Measurements from ENCODE around the gene PTH1R.
"Not testable (repeated sequence)": the region's sequence is repeated elsewhere in the genome, so short reads cannot be mapped to it uniquely, and the experiment has no call there.

Gene PTH1R

DNA sequence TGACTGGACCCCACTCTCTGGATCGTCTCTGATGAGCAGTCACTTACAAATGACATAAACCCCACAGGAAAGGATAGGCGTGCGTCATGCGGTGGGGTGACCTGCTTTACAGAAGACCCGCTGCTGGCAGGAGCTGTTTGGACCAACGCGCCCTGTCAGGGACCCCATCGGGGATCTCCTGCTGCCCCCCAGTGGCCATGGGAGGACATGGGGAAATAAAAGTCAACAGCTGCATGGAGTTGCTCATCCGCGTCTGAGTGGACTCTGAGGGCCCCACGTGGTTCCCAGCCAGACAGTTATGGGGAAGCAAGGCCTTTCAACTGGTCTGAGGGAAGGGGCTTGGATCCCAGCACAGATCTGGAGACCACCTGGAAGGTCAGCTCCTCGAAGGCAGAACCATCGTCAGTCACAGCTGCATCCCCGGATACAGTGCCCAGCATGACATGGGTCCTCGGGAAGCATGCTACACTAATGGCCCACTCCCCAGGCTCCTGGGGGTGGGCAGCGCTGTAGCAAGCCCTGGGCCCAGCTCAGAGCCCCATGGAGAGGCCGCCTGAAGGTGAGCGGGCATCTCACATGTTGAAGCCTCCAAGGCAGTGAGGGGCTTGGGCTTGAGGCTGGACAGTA, 32.1 kb downstream of the PTH1R start:
- peak; percentile 82 for DNase-seq (ENCODE audit: low read depth, low spot score)
- TF ChIP-seq CTCF (IDR thresholded peaks at IDR 0.05; ENCODE audit: low read depth, low read length) = peak; percentile 87
- in situ Hi-C loops (cut with HindIII; ENCODE audit: low sequenced_read_pairs) = no loop called here
- no peak overlapping the region for H3K4me3 ChIP-seq (ENCODE audit: low read depth, low read length)

DNA sequence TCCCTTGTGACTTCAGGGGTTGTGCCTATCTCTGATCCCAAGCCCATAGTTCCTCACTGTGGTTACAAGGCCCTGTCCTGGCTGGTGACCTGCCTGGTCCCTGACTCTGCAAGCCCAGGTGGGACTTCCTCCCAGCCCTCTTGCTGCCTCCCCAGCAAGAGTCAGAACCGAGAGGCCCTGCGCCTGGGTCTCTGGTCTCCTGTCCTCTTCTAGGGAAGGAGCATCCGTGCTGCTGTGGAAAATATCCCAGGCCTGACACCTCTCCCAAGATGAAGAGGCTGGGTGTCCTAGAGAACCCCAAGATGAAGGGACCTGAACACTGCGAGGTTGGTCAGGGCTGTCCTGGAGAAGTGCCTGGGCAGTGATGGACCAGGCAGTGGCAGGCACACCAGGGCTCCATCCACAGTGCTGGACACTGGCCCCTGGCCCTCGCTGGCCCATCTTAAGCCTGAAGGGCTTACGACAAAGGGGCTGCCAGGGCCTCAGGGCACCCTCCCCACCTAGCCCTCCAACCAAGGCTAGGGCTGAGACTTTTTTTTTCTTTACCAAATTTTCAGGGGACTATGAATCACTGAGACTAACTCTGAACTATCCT, 32.7 kb downstream of the PTH1R start:
- no peak for DNase-seq (ENCODE audit: low read depth, low spot score)
- in situ Hi-C loops (cut with HindIII; ENCODE audit: low sequenced_read_pairs) = no loop called here
- TF ChIP-seq CTCF (IDR thresholded peaks at IDR 0.05; ENCODE audit: low read depth, low read length) = no peak
- H3K4me3 ChIP-seq (ENCODE audit: low read depth, low read length) = no peak overlapping the region

DNA sequence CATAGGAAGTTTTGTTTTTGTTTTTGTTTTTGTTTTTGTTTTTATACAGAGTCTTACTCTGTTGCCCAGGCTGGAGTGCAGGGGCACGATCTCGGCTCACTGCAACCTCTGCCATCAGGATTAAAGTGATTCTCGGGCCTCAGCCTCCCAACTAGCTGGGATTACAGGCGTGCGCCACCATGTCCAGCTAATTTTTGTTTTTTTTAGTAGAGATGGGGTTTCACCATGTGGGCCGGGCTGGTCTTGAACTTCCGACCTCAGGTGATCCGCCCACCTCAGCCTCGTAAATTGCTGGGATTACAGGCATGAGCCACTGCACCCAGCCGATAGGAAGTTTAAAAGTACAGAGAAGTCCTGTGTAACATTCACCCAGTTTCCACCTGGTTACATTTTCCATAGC, 33.4 kb downstream of the PTH1R start:
- in situ Hi-C loops (cut with HindIII; ENCODE audit: low sequenced_read_pairs); DNase-seq (ENCODE audit: low read depth, low spot score): not testable (repeated sequence)

DNA sequence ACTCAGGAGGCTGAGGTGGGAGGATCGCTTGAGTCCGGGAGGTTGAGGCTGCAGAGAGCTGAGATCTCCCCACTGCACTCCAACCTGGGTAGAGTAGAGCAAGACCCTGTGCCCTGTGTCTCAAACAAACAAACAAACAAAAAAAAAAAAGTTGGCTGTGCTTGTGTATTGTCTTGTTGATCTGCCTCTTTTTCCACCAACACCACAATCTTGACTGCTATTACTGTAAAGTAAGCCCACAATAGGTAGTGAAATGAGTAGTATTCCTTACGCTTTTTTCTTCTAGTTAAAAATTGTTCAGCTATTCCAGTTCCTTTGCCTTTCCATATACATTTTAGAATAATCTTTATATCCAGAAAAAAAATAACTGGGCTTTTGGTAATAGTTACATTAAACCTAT, 35.5 kb downstream of the PTH1R start:
- no peak overlapping the region for H3K4me3 ChIP-seq (ENCODE audit: low read depth, low read length)
- TF ChIP-seq CTCF (IDR thresholded peaks at IDR 0.05; ENCODE audit: low read depth, low read length) = no peak
- no peak for DNase-seq (ENCODE audit: low read depth, low spot score)
- in situ Hi-C loops (cut with HindIII; ENCODE audit: low sequenced_read_pairs) = no loop called here

More for the DNA sequence above, 33.4 kb downstream of the PTH1R start:
- H3K4me3 ChIP-seq (ENCODE audit: low read depth, low read length) = not testable (repeated sequence)

- H3K4me3 ChIP-seq (ENCODE audit: low read depth, low read length) = no peak overlapping the region
- in situ Hi-C loops (cut with HindIII; ENCODE audit: low sequenced_read_pairs) = no loop called here
- DNase-seq (ENCODE audit: low read depth, low spot score) = peak; percentile 75
- TF ChIP-seq CTCF (IDR thresholded peaks at IDR 0.05; ENCODE audit: low read depth, low read length) = no peak
Observed at GRCh38 chr3:46913644-46914043, 36.1 kb downstream of the PTH1R start.

DNA sequence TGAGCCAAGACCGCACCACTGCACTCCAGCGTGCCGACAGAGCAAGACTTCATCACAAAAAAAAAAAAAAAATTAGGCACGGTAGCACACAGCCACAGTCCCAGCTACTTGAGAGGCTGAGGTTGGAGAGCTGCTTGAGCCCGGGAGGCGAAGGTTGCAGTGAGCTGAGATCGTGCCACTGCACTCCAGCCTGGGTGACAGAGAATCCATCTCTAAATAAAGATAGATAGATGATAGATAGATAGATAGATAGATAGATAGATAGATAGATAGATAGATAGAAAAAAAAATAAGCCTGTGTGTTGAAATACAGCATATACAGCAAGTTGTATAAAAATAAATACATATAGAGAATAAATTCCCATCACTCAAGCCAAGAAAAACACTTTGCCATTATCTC, 37.3 kb downstream of the PTH1R start:
- H3K4me3 ChIP-seq (ENCODE audit: low read depth, low read length) = no peak overlapping the region
- DNase-seq (ENCODE audit: low read depth, low spot score) = no peak
- in situ Hi-C loops (cut with HindIII; ENCODE audit: low sequenced_read_pairs) = no loop called here
- no peak for TF ChIP-seq CTCF (IDR thresholded peaks at IDR 0.05; ENCODE audit: low read depth, low read length)

- no peak for DNase-seq (ENCODE audit: low read depth, low spot score)
- in situ Hi-C loops (cut with HindIII; ENCODE audit: low sequenced_read_pairs) = no loop called here
- H3K4me3 ChIP-seq (ENCODE audit: low read depth, low read length) = no peak overlapping the region
- TF ChIP-seq CTCF (IDR thresholded peaks at IDR 0.05; ENCODE audit: low read depth, low read length) = no peak
Observed at GRCh38 chr3:46915297-46915822, 37.8 kb downstream of the PTH1R start.
